GM12878 (cell line): ENCODE measurements around the gene CNN2.
"Not testable (repeated sequence)": the region's sequence is repeated elsewhere in the genome, so short reads cannot be mapped to it uniquely, and the experiment has no call there.

Experiments
- EP300 ChIP-seq, 2 experiments: fragments of 150-350 bp in 1 of 2; IDR thresholded peaks; 2 replicates each; pipeline ENCODE4 v1.6.1; 2011 to 2012; ENCODE audit warnings: low read depth in 2 of 2, low read length in 2 of 2, borderline replicate concordance in 1 of 2, improper control_type of control experiment in 1 of 2, inconsistent platforms in 1 of 2; ENCODE audit not compliant: control insufficient read depth in 1 of 2
- ESRRA ChIP-seq: IDR thresholded peaks from 2 replicates; pipeline ENCODE4 v1.6.1; 2012; ENCODE audit warnings: mild to moderate bottlenecking, low read length, improper control_type of control experiment
- MXI1 ChIP-seq: fragments of 150-350 bp; IDR thresholded peaks from 2 replicates; pipeline ENCODE4 v1.6.1; 2011; ENCODE audit warnings: low read depth, mild to moderate bottlenecking, inconsistent platforms, low read length, improper control_type of control experiment
- POLR2A ChIP-seq: IDR thresholded peaks from 2 replicates; pipeline ENCODE4 v1.6.1; 2011; ENCODE audit warnings: low read depth, mild to moderate bottlenecking, low read length
- RAD21 ChIP-seq: IDR thresholded peaks from 2 replicates; pipeline ENCODE4 v1.6.1; 2011; ENCODE audit warnings: mild to moderate bottlenecking, low read depth, low read length, moderate library complexity; ENCODE audit not compliant: insufficient read depth
- RBBP5 ChIP-seq: fragments of 200-600 bp; sonication (generic); conservative IDR thresholded peaks from 2 replicates; pipeline ENCODE4 v1.6.1; 2016
- RCOR1 ChIP-seq: conservative IDR thresholded peaks from 2 replicates; pipeline ENCODE4 v1.6.1; 2012; ENCODE audit warnings: low read depth, low read length, improper control_type of control experiment
- USF2 ChIP-seq: IDR thresholded peaks from 2 replicates; pipeline ENCODE4 v1.6.1; 2011; ENCODE audit warnings: low read depth, low read length, improper control_type of control experiment, borderline replicate concordance

GRCh38 chr19:1025080-1025479 is 1.3 kb upstream of the CNN2 start:
- TF ChIP-seq USF2; ESRRA; RAD21; RBBP5; MXI1; POLR2A; RCOR1; EP300 (IDR thresholded peaks at IDR 0.05; ENCODE audit: borderline replicate concordance in 1 of 2, control insufficient read depth in 1 of 2, low read depth in 2 of 2, low read length in 2 of 2): not testable (repeated sequence)
